Cardiac muscle cell (in vitro differentiated cells and primary cell): Measurements from ENCODE around the gene TOR1B. TPM values are rescaled to one million over a fixed set of nuclear protein-coding genes. Genes with fewer than 3 reads are reported as not detected.

Source experiments
- DNase-seq, 2 donors: peaks; one replicate each; pipeline versions ENCODE4 v3.0.0 to v3.0.0-alpha.2; 2010 to 2017; ENCODE audit warnings: low read depth in 1 of 2, low spot score in 1 of 2
- H3K27ac ChIP-seq: fragments of 200-600 bp; sonication (generic); 2 replicates; pipeline ENCODE4 v1.5.1; 2016
- H3K27me3 ChIP-seq: fragments of 200-600 bp; sonication (generic); 2 replicates; pipeline ENCODE4 v1.6.0; 2016; ENCODE audit warnings: control low read depth
- H3K36me3 ChIP-seq: fragments of 200-600 bp; sonication (generic); 2 replicates; pipeline ENCODE4 v1.5.1; 2016; ENCODE audit warnings: control low read depth
- H3K4me1 ChIP-seq: fragments of 200-600 bp; sonication (generic); 2 replicates; pipeline ENCODE4 v1.8.1; 2017; ENCODE audit warnings: low read depth, mild to moderate bottlenecking, mixed run types
- H3K4me3 ChIP-seq: fragments of 200-600 bp; sonication (generic); 2 replicates; pipeline ENCODE4 v1.5.1; 2016; ENCODE audit warnings: mild to moderate bottlenecking
- H3K9me3 ChIP-seq: fragments of 200-600 bp; sonication (generic); 2 replicates; pipeline ENCODE4 v1.5.1; 2017; ENCODE audit warnings: low read depth, mild to moderate bottlenecking, control low read depth
- CTCF ChIP-seq: IDR thresholded peaks from 2 replicates; pipeline ENCODE4 v1.5.1; 2012; ENCODE audit warnings: low read depth, mild to moderate bottlenecking, low read length
- polyA plus RNA-seq: library from polyadenylated mRNA; unstranded; fragments of >200 nt; fragmentation: Nextera tagmentation; extraction: Ambion mirVana; gene quantifications from 2 replicates; pipeline ENCODE4 v1.2.1, GENCODE V29; 2016
- total RNA-seq: library from RNA; depleted of rRNA; stranded (reverse); fragments of >200 nt; gene quantifications from 2 replicates; pipeline ENCODE4 v1.2.3, GENCODE V29; 2016

Gene TOR1B
- total and polyA plus RNA-seq, 2 experiments from 2014 or later = 12.7 to 18.0 TPM

GRCh38 chr9:129822898-129823541 is 20.0 kb downstream of the TOR1B start:
- Histone ChIP-seq H3K4me3 (peak overlapping the region; percentile 92), H3K9me3 (no peaks in the 10 kb centered on the region), H3K27me3 (no peaks in the 10 kb centered on the region), H3K27ac (peak overlapping the region; percentile 84), H3K36me3 (peaks cover 31% of the 10 kb centered on the region), H3K4me1 (peaks cover 3% of the 10 kb centered on the region)
- no peak for TF ChIP-seq CTCF
- peak; percentile 9 to 42 for DNase-seq

GRCh38 chr9:129823542-129823934 is 20.6 kb downstream of the TOR1B start:
- TF ChIP-seq CTCF = no peak
- peaks cover 26% of the 10 kb centered on the region for H3K36me3 ChIP-seq
- H3K9me3 ChIP-seq = no peaks in the 10 kb centered on the region
- peak in 1 of 2 donors; percentile 7 for DNase-seq
- peak overlapping the region; percentile 92 for H3K4me3 ChIP-seq
- no peaks in the 10 kb centered on the region for H3K27me3 ChIP-seq
- H3K4me1 ChIP-seq = peaks cover 3% of the 10 kb centered on the region
- H3K27ac ChIP-seq = peak overlapping the region; percentile 84

GRCh38 chr9:129823935-129824601 is 21.1 kb downstream of the TOR1B start, which contains the start of gene TOR1A:
Gene TOR1A, minus strand, starts transcription at chr9:129824136. Its CDS starts 51 bp downstream, at chr9:129824085.
- H3K4me1 ChIP-seq = peaks cover 3% of the 10 kb centered on the region
- peak within 1 kb of the TSS; percentile 92 for H3K4me3 ChIP-seq
- H3K9me3 ChIP-seq = no peaks in the 10 kb centered on the region
- peaks cover 21% of the 10 kb centered on the region for H3K36me3 ChIP-seq
- TF ChIP-seq CTCF = no peak
- peak within 1 kb of the TSS; percentile 84 for H3K27ac ChIP-seq
- no peaks in the 10 kb centered on the region for H3K27me3 ChIP-seq
- peak; percentile 95 to 96 for DNase-seq

GRCh38 chr9:129826344-129826743 is 23.4 kb downstream of the TOR1B start:
- no peak for DNase-seq
- TF ChIP-seq CTCF = no peak
- Histone ChIP-seq H3K36me3 (peaks cover 18% of the 10 kb centered on the region), H3K4me3 (no peak overlapping the region), H3K9me3 (no peaks in the 10 kb centered on the region), H3K4me1 (peaks cover 3% of the 10 kb centered on the region), H3K27ac (no peak overlapping the region), H3K27me3 (no peaks in the 10 kb centered on the region)

GRCh38 chr9:129826759-129827158 is 23.8 kb downstream of the TOR1B start:
- DNase-seq = no peak
- H3K4me1 ChIP-seq = peaks cover 3% of the 10 kb centered on the region
- H3K4me3 ChIP-seq = no peak overlapping the region
- peaks cover 14% of the 10 kb centered on the region for H3K36me3 ChIP-seq
- TF ChIP-seq CTCF = no peak
- H3K9me3 ChIP-seq = no peaks in the 10 kb centered on the region
- no peaks in the 10 kb centered on the region for H3K27me3 ChIP-seq
- no peak overlapping the region for H3K27ac ChIP-seq
